GM18499 (cell line): ENCODE measurements around the gene SLC5A7.

Experiments
- ATAC-seq: cut with Tn5 transposase; IDR thresholded peaks from one replicate; pipeline ENCODE4 v1.9.1; 2021; ENCODE audit warnings: moderate number of reproducible peaks; ENCODE audit not compliant: insufficient read depth, unreplicated experiment

The SLC5A7 gene

DNA sequence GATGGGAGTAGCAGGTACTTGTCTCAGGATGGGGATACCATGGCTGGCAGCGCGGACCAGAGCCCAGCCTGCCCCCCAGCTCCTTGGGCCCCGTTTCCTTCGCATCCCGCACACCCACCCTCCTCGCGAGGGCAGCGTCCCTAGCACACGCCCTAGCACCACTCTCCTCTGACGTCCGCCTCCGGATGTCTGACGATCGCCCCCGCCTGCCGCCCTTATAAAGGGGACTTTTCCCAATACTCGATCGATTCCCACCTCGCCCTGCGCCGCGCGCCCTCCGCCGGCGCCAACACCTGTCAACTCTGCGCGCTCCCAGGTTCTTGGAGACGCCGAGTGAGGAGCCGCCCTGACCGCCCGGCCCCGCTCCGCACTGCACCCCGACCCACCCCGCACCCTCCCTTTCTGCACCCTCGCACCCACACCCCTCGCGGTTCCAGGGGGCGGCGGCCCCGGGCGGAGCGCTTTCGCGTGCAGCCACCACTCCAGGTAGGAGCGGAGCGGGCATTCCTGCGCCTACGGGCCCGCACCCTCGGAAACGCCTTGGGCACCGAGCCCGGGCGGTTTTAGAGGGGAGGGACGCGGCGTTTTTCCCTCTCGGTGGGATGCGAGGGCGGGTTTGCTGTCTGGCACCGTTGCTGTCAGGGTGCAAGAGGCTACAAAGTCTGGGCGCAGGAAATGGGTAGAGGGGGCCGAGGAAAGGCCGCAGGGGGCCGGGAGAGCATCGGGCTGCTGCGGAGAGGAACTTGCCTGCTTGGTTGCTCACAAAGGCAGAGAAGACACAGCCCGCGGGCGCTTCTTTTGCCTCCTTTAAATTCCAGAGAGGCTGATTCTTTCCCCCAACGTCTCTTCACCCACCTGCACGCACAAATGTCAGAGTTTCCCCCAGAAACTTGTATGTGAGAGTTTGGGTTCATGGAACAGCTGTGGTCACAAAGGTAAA lies at the start of gene SLC5A7:
TSS of gene SLC5A7 (plus strand) at position 247 of the 940 bp plus-strand sequence. CDS start 1,632 bp downstream, outside the sequence.
- ATAC-seq, result no peak

- no peak for ATAC-seq
Measured at GRCh38 chr2:107961395-107961794, 24.9 kb upstream of the SLC5A7 start.

- no peak for ATAC-seq
Measured at GRCh38 chr2:107964185-107964584, 22.1 kb upstream of the SLC5A7 start.

GRCh38 chr2:107984707-107985106 lies 1.6 kb upstream of the SLC5A7 start:
- ATAC-seq, result no peak

- ATAC-seq, result no peak
Measured at GRCh38 chr2:107988108-107988507, 1.8 kb downstream of the SLC5A7 start.

DNA sequence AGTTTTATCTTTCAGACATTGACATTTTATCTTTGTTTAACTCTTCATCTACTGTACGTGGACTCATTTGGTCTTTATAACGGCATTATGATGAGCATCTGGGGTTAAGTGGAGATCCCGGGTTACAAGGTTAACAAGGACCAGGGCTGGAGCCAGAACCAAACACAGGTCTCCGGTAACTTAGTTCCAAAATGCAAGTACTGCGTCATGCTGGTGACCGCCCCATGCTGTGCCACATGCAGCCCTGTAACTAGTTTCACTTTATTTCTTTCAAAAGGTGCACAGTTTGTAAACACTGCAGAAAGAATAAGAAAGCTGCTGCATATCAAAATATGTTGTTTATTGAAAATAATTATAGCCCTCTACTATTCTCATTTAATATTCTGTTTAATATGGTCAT lies 3.1 kb downstream of the SLC5A7 start:
- no peak for ATAC-seq

GRCh38 chr2:107990718-107991117 lies 4.4 kb downstream of the SLC5A7 start:
- ATAC-seq, result no peak

- no peak for ATAC-seq
Measured at GRCh38 chr2:107992069-107992468, 5.7 kb downstream of the SLC5A7 start.

GRCh38 chr2:107999158-107999557 lies 12.8 kb downstream of the SLC5A7 start:
- no peak for ATAC-seq

DNA sequence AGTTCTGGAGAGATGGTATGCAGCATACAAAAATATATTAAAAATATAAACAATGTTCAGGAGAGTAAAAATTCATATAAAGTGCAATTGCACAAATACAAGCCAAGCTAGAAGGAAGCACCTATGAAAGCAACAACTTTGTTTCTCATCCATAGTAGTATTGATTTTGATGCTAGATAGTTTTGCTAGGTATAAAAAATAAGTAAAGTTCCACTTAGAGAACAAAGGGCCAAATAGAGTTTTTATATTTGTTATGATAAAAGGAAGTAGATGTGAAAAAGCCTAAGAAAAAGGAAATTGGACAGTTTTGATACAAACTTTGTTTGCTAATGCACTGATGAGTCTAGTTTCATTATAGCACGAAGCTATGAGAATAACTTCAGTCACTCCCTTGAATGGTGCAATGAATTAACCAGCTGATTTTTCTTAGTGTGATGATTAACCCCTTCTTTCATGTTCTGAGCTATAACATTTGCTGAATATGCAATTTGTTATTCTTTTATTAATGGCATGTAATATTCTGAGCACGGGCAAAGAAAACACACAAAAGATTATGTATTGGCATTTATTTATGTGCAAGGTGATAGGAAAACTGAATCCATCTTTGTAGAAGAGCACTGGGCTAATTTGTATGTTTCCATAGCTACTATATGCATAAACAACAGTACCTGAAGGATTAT lies 24.7 kb downstream of the SLC5A7 start:
- no peak for ATAC-seq

- no peak for ATAC-seq
Measured at GRCh38 chr2:108013305-108013704, 27.0 kb downstream of the SLC5A7 start.

GRCh38 chr2:108022628-108023027 lies 36.3 kb downstream of the SLC5A7 start:
- no peak for ATAC-seq

GRCh38 chr2:108023776-108024175 lies 37.5 kb downstream of the SLC5A7 start:
- ATAC-seq, result no peak

DNA sequence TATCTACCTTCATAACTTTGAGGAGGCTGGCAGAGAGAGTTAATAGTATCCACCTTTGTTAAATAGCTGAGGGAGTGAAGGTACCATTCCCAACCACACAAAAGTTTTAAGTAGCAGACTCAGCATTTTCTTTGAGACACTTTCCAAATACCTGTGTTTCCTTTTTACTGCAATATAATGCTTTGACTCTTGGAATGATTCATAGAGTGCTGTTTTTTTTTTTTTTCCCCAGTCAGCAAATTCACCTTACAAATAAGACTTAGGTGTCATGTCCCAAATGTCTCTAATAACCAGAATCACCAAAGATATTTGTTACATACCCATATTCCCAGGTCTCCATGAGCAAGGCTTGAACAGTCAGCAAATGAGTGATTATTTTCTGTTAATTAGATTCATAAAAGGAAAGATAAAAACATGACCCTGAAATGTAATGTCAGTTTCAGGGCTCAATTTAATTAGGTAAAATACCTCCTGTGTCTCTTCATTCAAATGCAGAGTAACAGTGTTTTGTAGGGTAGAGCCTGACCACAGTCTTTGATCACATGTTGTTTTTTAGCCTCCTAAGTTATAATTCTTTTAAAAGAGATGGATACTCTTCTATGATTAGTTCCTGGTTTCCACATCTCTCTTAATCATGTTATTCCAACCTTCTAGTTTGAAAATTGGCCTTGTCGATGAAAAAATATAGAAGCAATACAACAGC lies 39.9 kb downstream of the SLC5A7 start:
- ATAC-seq, result no peak

DNA sequence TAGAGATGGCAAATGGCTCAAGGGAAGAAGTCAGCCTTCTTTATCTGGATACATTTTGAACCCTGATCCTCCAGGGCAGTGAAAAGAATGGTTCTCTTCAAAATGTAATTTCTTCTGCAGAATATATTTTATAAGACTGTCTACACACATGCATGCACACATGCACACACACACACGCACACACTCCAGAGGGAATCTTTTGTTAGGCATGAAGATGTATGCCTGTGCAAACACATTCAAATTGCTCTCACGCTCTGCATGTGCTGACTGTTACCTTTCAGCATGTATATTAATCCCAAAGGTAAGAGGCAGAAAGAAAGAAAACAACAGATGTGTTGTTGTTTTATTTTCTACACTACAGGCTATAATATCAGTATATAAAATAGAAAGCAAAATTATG lies 43.2 kb downstream of the SLC5A7 start:
- no peak for ATAC-seq

- no peak for ATAC-seq
Measured at GRCh38 chr2:108029912-108030311, 43.6 kb downstream of the SLC5A7 start.

DNA sequence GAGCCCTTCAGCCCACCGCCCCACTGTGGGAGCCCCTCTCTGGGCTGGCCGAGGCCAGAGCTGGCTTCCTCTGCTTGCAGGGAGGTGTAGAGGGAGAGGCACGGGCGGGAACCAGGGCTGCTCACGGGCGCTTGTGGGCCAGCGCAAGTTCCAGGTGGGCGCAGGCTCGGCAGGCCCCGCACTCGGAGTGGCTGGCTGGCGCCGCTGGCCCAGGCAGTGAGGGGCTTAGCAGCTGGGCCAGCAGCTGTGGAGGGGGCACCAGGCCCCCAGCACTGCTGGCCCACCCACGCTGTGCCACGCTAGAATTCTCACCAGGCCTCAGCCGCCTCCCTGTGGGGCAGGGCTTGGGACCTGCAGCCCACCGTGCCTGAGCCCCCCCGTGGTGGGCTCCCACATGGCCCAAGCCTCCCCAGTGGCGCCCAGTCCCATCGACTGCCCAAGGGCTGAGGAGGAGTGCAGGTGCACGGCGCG lies 45.2 kb downstream of the SLC5A7 start:
- ATAC-seq, result no peak

DNA sequence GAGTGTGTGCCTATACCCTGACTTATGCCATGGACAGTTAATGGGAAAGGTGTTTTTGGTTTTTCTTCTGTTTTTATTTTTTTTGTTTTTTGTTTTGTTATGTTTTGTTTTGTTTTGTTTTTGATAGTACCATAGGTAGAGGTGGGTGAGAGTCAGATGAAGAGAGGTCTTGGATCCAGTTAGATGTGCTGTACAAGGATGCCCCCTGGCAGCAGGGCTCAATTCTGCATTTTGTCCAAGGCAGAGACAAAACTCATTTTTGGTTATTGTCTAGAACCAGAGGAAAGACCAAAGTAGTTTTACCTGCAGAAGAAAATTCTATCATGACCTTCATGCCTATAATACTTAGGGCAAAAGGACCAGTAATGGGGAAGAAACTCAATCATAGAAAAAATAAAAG lies 48.5 kb downstream of the SLC5A7 start:
- no peak for ATAC-seq

- ATAC-seq, result no peak
Measured at GRCh38 chr2:108048752-108049151, 62.4 kb downstream of the SLC5A7 start.

GRCh38 chr2:108058576-108059137 lies 72.3 kb downstream of the SLC5A7 start:
- ATAC-seq, result no peak
